Subcutaneous abdominal adipose tissue (tissue), 5 donors: ENCODE results near the gene ANXA11.

ENCODE experiments used
- H3K27ac ChIP-seq: one replicate; pipeline ENCODE4 v1.7.0; 2013; ENCODE audit warnings: low read depth, mild to moderate bottlenecking, inconsistent platforms, low read length, moderate library complexity
- H3K27me3 ChIP-seq, 5 donors: one replicate each; pipeline ENCODE4 v1.7.0; 2013; ENCODE audit warnings: low read length in 5 of 5, inconsistent platforms in 1 of 5; ENCODE audit not compliant: control insufficient read depth in 5 of 5, insufficient read depth in 4 of 5
- H3K36me3 ChIP-seq, 5 donors: one replicate each; pipeline ENCODE4 v1.7.0; 2013; ENCODE audit warnings: low read length in 5 of 5; ENCODE audit not compliant: control insufficient read depth in 5 of 5, insufficient read depth in 5 of 5
- H3K4me1 ChIP-seq, 5 donors: one replicate each; pipeline ENCODE4 v1.7.0; 2013; ENCODE audit warnings: low read length in 5 of 5, mild to moderate bottlenecking in 3 of 5, moderate library complexity in 1 of 5; ENCODE audit not compliant: control insufficient read depth in 5 of 5, insufficient read depth in 5 of 5
- H3K4me3 ChIP-seq, 5 donors: one replicate each; pipeline ENCODE4 v1.7.0; 2013; ENCODE audit warnings: low read length in 5 of 5, low read depth in 1 of 5
- H3K9ac ChIP-seq, 5 donors: one replicate each; pipeline ENCODE4 v1.7.0; 2013; ENCODE audit warnings: low read length in 5 of 5, mild to moderate bottlenecking in 4 of 5, moderate library complexity in 3 of 5
- H3K9me3 ChIP-seq, 5 donors: one replicate each; pipeline ENCODE4 v1.7.0; 2013; ENCODE audit warnings: low read length in 5 of 5; ENCODE audit not compliant: control insufficient read depth in 5 of 5
- donor health status: healthy.
- donor health status: healthy.
- donor health status: healthy.
- donor health status: healthy.
- donor health status: healthy.

Gene ANXA11

DNA sequence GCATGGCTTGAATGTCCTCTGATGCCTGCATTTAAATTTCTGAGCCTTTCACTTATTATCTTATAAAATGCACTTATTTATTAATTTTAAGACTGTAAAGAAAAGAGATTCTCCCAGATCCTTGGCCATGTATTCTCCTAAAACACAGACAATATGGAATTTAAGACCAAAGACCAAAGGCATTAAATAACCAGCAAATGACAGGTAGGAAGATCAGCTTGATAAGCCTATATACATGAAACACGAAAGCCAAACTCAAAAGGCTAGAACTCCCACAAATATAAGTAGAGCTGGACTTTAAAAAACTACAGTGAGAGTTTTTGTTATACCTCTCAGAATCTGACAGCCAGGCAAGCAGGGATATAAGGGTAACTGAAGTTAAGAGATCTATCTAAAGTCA is 5.1 kb downstream of the ANXA11 start:
- Histone ChIP-seq H3K4me1 (peaks cover 45 to 94% (median 89%) of the 10 kb centered on the region in 5 donors), H3K4me3 (peak overlapping the region in 3 of 5 donors; percentile 4 to 28 (median 19)), H3K27ac (peak overlapping the region; percentile 93), H3K27me3 (no peaks in the 10 kb centered on the region), H3K9me3 (no peaks in the 10 kb centered on the region), H3K36me3 (peaks cover 0 to 8% (median under 1%) of the 10 kb centered on the region in 5 donors), H3K9ac (peak overlapping the region; percentile 6 to 89 (median 31))

DNA sequence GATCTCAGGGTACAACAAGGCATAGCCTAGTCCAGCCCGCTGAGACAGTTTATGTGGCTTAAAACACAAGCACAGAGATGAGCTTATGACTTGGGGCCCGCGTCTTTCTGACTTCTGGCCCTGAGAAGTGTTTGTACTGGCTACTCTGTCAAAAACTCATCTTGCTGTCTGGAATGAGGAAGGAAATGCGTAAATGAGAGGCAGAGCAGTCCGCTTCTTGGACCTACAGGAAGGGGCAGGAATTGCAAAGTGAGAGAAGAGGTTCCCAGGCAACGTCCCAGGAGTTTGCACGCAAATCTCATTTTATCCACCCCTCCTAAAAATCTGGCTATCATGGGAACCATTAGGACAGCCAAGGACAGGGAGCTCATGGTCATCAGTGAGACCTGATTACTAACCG is 5.5 kb downstream of the ANXA11 start:
- peaks cover 0 to 12% (median 3%) of the 10 kb centered on the region in 5 donors for H3K36me3 ChIP-seq
- H3K4me3 ChIP-seq: peak overlapping the region in 3 of 5 donors; percentile 4 to 28 (median 19)
- peaks cover 45 to 99% (median 94%) of the 10 kb centered on the region in 5 donors for H3K4me1 ChIP-seq
- H3K27ac ChIP-seq: peak overlapping the region; percentile 93
- peak overlapping the region; percentile 6 to 89 (median 43) for H3K9ac ChIP-seq
- H3K9me3 ChIP-seq: no peaks in the 10 kb centered on the region
- H3K27me3 ChIP-seq: no peaks in the 10 kb centered on the region

DNA sequence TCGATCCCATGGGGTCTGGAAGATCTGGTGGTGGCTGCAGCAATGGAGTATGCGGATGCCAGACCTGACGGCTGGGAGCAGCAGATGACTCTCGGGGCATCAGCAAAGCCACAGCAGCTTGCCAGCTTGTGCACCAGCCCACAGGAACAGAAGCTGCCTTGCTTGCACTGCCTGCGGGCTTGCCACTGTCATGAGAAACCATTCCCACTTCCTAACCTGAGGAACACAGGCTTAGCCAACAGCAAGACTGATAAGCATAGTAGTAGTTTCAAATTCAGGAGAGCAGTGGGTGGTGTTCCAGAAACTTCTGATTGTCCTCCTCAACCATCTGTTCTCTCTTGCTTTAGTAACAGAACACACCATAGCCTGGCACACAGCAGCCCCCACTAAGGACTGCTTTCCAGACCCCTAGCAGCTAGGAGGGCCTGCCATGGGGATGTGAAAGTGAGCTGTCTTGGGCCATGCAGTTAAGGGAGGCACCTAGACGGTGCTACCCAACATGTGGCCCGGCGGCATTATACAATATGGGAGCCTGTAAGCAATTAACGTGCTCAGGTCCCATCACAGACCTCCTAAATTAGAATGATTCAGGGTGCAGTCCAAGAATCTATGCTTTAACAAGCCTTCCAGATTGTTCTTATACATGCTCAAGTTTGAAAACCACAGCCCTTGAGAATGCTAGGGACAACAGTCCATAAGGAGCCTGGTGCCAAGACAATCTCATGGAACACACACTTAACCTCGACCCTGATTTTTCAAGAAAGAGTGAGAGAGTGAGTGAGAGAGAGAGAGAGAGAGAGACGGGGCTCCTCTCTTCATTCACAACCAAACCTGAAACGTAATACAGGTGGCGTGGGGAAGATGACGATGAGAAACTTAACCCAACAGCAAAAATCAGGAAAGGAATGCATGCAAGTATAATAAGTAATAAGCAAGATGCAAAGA is 7.1 kb downstream of the ANXA11 start:
- H3K9me3 ChIP-seq: no peaks in the 10 kb centered on the region
- H3K9ac ChIP-seq: no peak overlapping the region
- no peaks in the 10 kb centered on the region for H3K27me3 ChIP-seq
- peak overlapping the region; percentile 93 for H3K27ac ChIP-seq
- peaks cover 0 to 16% (median 3%) of the 10 kb centered on the region in 5 donors for H3K36me3 ChIP-seq
- H3K4me1 ChIP-seq: peaks cover 43 to 92% (median 89%) of the 10 kb centered on the region in 5 donors
- H3K4me3 ChIP-seq: no peak overlapping the region

DNA sequence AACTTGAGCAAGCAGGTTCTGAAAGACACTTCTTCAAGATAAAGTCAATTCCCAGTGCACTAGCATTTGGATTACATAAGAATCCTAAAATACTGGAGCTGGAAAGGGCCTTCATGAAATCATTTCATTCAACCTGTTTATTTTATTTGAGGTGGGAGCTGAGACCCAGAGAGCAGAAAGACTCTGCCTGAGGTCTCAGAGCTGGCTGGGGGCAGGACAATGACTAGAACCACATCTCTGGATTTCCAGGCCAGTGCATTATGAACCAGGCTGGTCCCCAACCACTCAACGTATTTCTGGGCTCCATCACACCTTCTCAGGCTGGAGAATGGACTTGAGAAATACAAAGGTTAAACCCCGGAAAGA is 8.4 kb downstream of the ANXA11 start:
- no peaks in the 10 kb centered on the region for H3K27me3 ChIP-seq
- no peak overlapping the region for H3K4me3 ChIP-seq
- peak overlapping the region in 3 of 5 donors; percentile 27 to 53 (median 39) for H3K9ac ChIP-seq
- peaks cover 0 to 16% (median 3%) of the 10 kb centered on the region in 5 donors for H3K36me3 ChIP-seq
- peaks cover 34 to 82% (median 80%) of the 10 kb centered on the region in 5 donors for H3K4me1 ChIP-seq
- H3K27ac ChIP-seq: peak overlapping the region; percentile 93
- H3K9me3 ChIP-seq: no peaks in the 10 kb centered on the region

DNA sequence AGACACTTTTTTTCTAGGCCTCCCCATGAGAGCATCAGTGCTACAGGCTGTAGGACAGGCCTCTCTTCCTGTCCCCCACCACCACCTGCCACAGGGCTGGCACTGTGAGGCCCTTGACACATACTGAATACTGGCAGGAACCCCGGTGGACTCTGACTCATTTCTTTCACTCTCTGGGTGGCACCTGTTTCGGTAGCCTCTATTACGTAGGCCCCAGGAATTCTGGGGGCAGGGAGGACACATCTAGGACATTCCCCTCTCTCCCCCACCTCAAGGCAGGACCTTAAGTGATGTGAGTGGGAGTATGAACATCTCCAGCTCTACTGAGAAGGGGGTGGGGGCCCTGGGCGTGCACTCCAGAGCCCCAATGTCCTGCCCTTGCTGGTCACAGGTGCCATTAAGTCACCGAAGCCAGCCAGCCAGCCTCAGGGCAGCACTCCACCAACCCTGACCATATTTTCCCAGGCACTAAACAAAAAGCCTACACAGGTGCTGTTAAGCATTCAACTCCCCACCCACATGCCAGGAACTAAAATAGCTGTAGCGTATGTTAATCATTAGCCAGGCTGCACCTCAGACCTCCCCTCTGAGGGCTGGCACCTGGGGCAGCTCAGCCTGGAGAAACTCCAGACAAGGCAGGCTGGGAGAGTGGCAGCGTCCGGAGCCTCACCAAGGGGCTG is 8.9 kb downstream of the ANXA11 start:
- Histone ChIP-seq H3K9me3 (no peaks in the 10 kb centered on the region), H3K27me3 (no peaks in the 10 kb centered on the region), H3K27ac (peak overlapping the region; percentile 93), H3K36me3 (peaks cover 0 to 20% (median 4%) of the 10 kb centered on the region in 5 donors), H3K4me3 (no peak overlapping the region), H3K9ac (peak overlapping the region in 4 of 5 donors; percentile 30 to 53 (median 44)), H3K4me1 (peaks cover 32 to 82% (median 80%) of the 10 kb centered on the region in 5 donors)

DNA sequence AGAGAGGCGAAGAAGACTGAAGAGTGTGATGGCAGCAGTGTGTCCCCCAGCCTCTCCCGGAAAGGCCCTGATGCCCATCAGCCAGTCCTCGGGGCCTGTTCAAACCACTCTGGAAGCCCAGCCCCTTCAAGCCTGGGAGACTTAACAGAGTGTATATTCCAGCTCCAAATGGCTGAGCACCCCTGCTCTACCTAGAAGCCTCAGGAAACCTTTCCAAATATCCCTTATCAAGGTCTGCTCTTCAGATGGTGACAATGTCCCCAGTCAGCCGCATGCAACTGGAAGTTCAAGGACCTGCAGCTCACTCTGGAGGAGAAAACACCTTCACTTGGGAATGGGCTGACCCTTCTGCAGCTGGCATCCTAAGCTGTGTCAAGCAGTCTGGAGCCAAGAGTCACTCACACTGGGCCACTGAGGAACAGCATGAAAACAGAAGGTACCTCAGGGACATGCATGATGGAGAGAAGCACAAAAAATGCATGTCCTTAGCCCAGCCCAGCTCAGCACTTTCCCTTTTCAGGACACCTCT is 10.2 kb downstream of the ANXA11 start:
- Histone ChIP-seq H3K4me1 (peaks cover 24 to 71% (median 69%) of the 10 kb centered on the region in 5 donors), H3K9ac (peak overlapping the region in 1 of 5 donors; percentile 36), H3K9me3 (no peaks in the 10 kb centered on the region), H3K36me3 (peaks cover 0 to 15% (median 4%) of the 10 kb centered on the region in 5 donors), H3K4me3 (peak overlapping the region in 1 of 5 donors; percentile 9), H3K27ac (peak overlapping the region; percentile 93), H3K27me3 (no peaks in the 10 kb centered on the region)

DNA sequence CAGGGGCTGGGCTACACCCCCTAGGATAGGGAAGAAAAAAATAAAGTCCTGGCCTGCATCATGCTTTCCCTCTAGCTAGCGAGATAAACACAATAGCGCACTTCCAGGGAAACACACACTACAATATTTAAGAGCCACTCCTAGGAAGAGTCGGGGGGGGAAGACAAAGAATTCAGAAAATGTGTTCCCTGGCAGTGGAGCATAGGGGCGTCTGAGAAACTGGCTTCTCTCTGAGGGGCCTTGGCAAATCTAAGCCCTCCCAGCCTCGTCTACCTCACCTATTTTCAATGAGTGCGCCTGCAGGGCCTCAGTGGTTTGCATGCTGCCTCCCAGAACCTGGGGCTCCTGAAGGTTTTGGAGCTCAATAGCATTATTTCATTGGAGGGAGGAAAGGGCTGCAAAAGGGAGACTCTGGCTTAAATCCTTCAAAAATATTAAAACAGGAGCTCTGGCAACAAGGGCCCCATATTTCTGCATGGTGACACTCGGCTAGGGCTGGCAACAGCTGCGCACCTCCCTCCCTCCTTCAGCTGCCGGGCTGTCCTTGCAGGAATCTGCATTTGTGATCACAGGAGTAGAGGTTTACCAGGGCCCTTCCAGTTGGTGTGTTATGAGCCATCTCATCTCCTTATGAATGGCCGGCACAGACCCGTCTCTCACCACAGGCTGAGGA is 10.8 kb downstream of the ANXA11 start:
- Histone ChIP-seq H3K36me3 (peaks cover 0 to 15% (median 4%) of the 10 kb centered on the region in 5 donors), H3K9ac (peak overlapping the region in 2 of 5 donors; percentile 8 to 36), H3K27me3 (no peaks in the 10 kb centered on the region), H3K9me3 (no peaks in the 10 kb centered on the region), H3K4me3 (peak overlapping the region in 1 of 5 donors; percentile 9), H3K4me1 (peaks cover 20 to 68% (median 67%) of the 10 kb centered on the region in 5 donors), H3K27ac (peak overlapping the region; percentile 93)

DNA sequence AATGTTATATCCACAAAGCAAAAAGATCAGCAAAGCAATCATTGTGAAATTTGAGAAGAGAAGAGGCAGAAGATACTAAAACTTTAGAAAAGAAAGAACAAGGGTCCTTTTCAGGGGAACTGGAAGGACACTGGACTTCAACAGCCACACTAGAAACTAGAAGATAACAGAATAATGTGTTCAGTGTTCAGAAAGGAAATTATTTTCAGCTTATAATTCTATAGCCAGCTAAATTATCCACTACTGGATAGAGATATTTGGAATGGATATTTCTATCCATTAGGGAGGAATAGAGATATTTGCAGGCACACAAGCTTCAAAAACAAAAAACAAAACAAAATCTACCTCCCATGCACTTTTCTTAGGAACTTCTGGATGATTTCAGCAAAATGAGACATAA is 12.8 kb downstream of the ANXA11 start:
- no peak overlapping the region for H3K4me3 ChIP-seq
- H3K9ac ChIP-seq: peak overlapping the region in 1 of 5 donors; percentile 25
- H3K27me3 ChIP-seq: no peaks in the 10 kb centered on the region
- no peaks in the 10 kb centered on the region for H3K9me3 ChIP-seq
- peaks cover 17 to 68% (median 67%) of the 10 kb centered on the region in 5 donors for H3K4me1 ChIP-seq
- H3K27ac ChIP-seq: peak overlapping the region; percentile 60
- peaks cover 0 to 15% (median 4%) of the 10 kb centered on the region in 5 donors for H3K36me3 ChIP-seq

DNA sequence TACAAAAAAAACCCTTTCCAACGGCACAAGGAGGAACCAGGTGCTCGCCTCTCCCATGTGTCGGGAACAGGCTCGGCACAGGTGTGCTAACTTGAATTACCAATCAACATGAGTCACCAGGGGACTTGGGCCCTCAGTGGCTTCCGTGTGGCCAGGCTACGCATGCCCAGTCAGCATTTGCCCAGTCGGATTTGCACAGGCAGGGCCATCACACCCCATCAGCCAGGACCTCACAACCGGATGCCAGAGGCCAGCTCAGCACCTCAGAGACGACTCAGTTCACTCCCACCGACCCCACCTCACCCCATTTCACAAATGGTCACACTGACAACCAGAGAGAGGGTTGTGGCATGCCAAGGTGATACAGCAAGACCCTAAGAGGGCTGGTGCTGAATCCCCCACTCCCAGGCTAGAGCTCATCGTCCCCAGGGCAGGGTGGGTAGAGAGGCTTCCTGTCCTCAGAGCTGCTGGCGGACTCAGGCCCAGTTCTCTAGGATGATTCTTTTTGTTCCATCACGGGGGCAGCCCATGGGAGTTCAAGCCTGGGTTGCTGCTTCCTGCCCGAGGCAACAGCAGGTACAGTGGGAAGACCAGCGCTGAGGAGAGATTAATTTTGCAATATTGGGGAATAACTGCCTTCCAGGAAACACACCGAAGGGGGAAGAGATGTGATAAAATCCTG is 13.6 kb downstream of the ANXA11 start:
- Histone ChIP-seq H3K9ac (peak overlapping the region in 1 of 5 donors; percentile 41), H3K27me3 (no peaks in the 10 kb centered on the region), H3K36me3 (peaks cover 0 to 15% (median 4%) of the 10 kb centered on the region in 5 donors), H3K4me1 (peaks cover 10 to 68% (median 68%) of the 10 kb centered on the region in 5 donors), H3K9me3 (no peaks in the 10 kb centered on the region), H3K4me3 (peak overlapping the region in 1 of 5 donors; percentile 17), H3K27ac (peak overlapping the region; percentile 60)
